Hematopoietic multipotent progenitor cell treated with erythropoietin and hydrocortisone succinate and interleukin-3 and kit ligand, for 8 days (in vitro differentiated cells): ENCODE data around the gene IFT25.
"Not testable (repeated sequence)": the region's sequence is repeated elsewhere in the genome, so short reads cannot be mapped to it uniquely, and the experiment has no call there.

ENCODE experiments used
- DNase-seq: peaks from one replicate; pipeline ENCODE4 v3.0.0-alpha.2; 2015

The IFT25 gene

GRCh38 chr1:53883600-53883999, 61.9 kb downstream of the IFT25 start:
- DNase-seq, result not testable (repeated sequence)

GRCh38 chr1:53881853-53882252, 63.6 kb downstream of the IFT25 start:
- DNase-seq, result not testable (repeated sequence)

- DNase-seq, result peak; percentile 62
These were observed 66.9 kb downstream of the IFT25 start for GRCh38 chr1:53878492-53879105.

GRCh38 chr1:53875150-53875549, 70.3 kb downstream of the IFT25 start:
- DNase-seq, result not testable (repeated sequence)

- DNase-seq, result no peak
These were observed 73.6 kb downstream of the IFT25 start for GRCh38 chr1:53871773-53872484.
